Gastroesophageal sphincter (tissue), 3 donors: Measurements from ENCODE around the gene RPL10A.
"Not testable (repeated sequence)": the region's sequence is repeated elsewhere in the genome, so short reads cannot be mapped to it uniquely, and the experiment has no call there.

Source experiments
- EP300 ChIP-seq: sonication (generic); formaldehyde crosslinking; IDR thresholded peaks from one replicate; pipeline ENCODE4 v1.6.1; 2017; ENCODE audit warnings: antibody characterized with exemption, mild to moderate bottlenecking
- POLR2A ChIP-seq, 2 donors: fragments of 450-650 bp; IDR thresholded peaks; one replicate each; pipeline ENCODE4 v1.6.1; 2017; ENCODE audit warnings: antibody characterized with exemption in 2 of 2, mild to moderate bottlenecking in 2 of 2, moderate library complexity in 1 of 2
- TF ChIP-seq, protein P1 (sequence below), 4 experiments: fragments of 200-600 bp in 2 of 4; fragments of 450-650 bp in 2 of 4; sonication (generic) in 1 of 4; IDR thresholded peaks; one replicate each; pipeline ENCODE4 v1.5.1; 2017 to 2019; ENCODE audit warnings: antibody characterized with exemption in 4 of 4, mild to moderate bottlenecking in 2 of 4, moderate library complexity in 2 of 4

DNA sequence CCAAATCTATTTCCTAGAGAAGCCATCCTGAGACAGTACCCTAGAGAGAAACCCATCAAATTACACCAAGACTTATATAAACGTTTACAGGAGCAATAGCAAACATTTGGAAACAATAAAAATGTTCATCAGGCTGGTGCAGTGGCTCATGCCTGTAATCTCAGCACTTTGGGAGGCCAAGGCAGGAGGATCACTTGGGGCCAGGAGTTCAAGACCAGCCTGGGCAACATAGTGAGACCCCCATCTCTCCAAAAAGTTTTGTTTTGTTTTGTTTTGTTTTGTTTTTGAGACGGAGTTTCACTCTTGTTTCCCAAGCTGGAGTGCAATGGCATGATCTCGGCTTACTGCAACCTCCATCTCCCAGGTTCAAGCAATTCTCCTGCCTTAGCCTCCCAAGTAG, 35.5 kb upstream of the RPL10A start:
- TF ChIP-seq, protein P1, sequence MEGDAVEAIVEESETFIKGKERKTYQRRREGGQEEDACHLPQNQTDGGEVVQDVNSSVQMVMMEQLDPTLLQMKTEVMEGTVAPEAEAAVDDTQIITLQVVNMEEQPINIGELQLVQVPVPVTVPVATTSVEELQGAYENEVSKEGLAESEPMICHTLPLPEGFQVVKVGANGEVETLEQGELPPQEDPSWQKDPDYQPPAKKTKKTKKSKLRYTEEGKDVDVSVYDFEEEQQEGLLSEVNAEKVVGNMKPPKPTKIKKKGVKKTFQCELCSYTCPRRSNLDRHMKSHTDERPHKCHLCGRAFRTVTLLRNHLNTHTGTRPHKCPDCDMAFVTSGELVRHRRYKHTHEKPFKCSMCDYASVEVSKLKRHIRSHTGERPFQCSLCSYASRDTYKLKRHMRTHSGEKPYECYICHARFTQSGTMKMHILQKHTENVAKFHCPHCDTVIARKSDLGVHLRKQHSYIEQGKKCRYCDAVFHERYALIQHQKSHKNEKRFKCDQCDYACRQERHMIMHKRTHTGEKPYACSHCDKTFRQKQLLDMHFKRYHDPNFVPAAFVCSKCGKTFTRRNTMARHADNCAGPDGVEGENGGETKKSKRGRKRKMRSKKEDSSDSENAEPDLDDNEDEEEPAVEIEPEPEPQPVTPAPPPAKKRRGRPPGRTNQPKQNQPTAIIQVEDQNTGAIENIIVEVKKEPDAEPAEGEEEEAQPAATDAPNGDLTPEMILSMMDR (IDR thresholded peaks at IDR 0.05): not testable (repeated sequence)
- not testable (repeated sequence) for TF ChIP-seq EP300; POLR2A (IDR thresholded peaks at IDR 0.05)
